Daoy (cell line): Measurements from ENCODE around the gene NLRC5. TPM values are rescaled to one million over a fixed set of nuclear protein-coding genes. Genes with fewer than 3 reads are reported as not detected.
"Not testable (repeated sequence)": the region's sequence is repeated elsewhere in the genome, so short reads cannot be mapped to it uniquely, and the experiment has no call there.

ENCODE experiments used
- DNase-seq: peaks from one replicate; pipeline ENCODE4 v3.0.0-alpha.2; 2015; ENCODE audit warnings: low read depth
- total RNA-seq: library from RNA; depleted of rRNA; stranded (reverse); fragments of >200 nt; shearing (Covaris generic); gene quantifications from 2 replicates; pipeline ENCODE4 v1.2.3, GENCODE V29; 2014

NLRC5 gene
- total RNA-seq, 1 experiment from 2014 or later = 9.0 TPM

GRCh38 chr16:56960681-56961281 is 28.6 kb upstream of the NLRC5 start:
- DNase-seq = no peak

GRCh38 chr16:56961386-56961785 is 28.0 kb upstream of the NLRC5 start:
- no peak for DNase-seq

- no peak for DNase-seq
Observed at GRCh38 chr16:56961851-56962281, 27.5 kb upstream of the NLRC5 start, which contains the start of gene CETP. CETP (plus strand) TSS chr16:56961950; CDS start chr16:56961980, 30 bp downstream.

GRCh38 chr16:56964243-56965148 is 24.9 kb upstream of the NLRC5 start:
- DNase-seq = peak; percentile 72

- DNase-seq = peak; percentile 8
Observed at GRCh38 chr16:56965149-56966092, 23.9 kb upstream of the NLRC5 start.

- no peak for DNase-seq
Observed at GRCh38 chr16:56966093-56966475, 23.3 kb upstream of the NLRC5 start.

GRCh38 chr16:56967733-56968132 is 21.6 kb upstream of the NLRC5 start:
- no peak for DNase-seq

GRCh38 chr16:56969769-56970168 is 19.6 kb upstream of the NLRC5 start:
- DNase-seq = no peak

- DNase-seq = no peak
Observed at GRCh38 chr16:56970934-56971767, 18.2 kb upstream of the NLRC5 start.

GRCh38 chr16:56971768-56972043 is 17.7 kb upstream of the NLRC5 start:
- no peak for DNase-seq

GRCh38 chr16:56972403-56973293 is 16.7 kb upstream of the NLRC5 start:
- no peak for DNase-seq

GRCh38 chr16:56973294-56973689 is 16.1 kb upstream of the NLRC5 start:
- DNase-seq = no peak

- DNase-seq = not testable (repeated sequence)
Observed at GRCh38 chr16:56973899-56974298, 15.5 kb upstream of the NLRC5 start.

GRCh38 chr16:56974549-56975300 is 14.6 kb upstream of the NLRC5 start:
- no peak for DNase-seq

GRCh38 chr16:56975714-56976113 is 13.6 kb upstream of the NLRC5 start:
- no peak for DNase-seq

- no peak for DNase-seq
Observed at GRCh38 chr16:56977216-56977615, 12.1 kb upstream of the NLRC5 start.

GRCh38 chr16:56977823-56978430 is 11.4 kb upstream of the NLRC5 start:
- no peak for DNase-seq

- no peak for DNase-seq
Observed at GRCh38 chr16:56980201-56980535, 9.2 kb upstream of the NLRC5 start.
